IMR-90 (cell line): ENCODE measurements around the gene BPI. TPM values are rescaled to one million over a fixed set of nuclear protein-coding genes. Genes with fewer than 3 reads are reported as not detected.

Source experiments
- ATAC-seq: fragments of 200-7000 bp; cut with Tn5 transposase; 2 replicates; pipeline ENCODE4 v1.9.1; 2020; ENCODE audit warnings: low read depth, mild to moderate bottlenecking, moderate library complexity
- BruUV-seq: library from RNA; stranded (reverse); fragments of 400-500 nt; replicated peaks from 2 replicates; lab custom pipeline; 2021; lab: Mats Ljungman, UMichigan
- CTCF ChIA-PET: fragments of 300-600 bp; formaldehyde crosslinking; extraction: SDS; loops from one replicate; lab custom pipeline; 2021; ENCODE audit warnings: antibody characterized with exemption; lab: Yijun Ruan, JAX
- POLR2A ChIA-PET: fragments of 300-600 bp; sonication (Branson Sonifier 250); formaldehyde crosslinking; loops from one replicate; lab custom pipeline; 2022; ENCODE audit warnings: antibody characterized with exemption; ENCODE audit not compliant: unreplicated experiment; lab: Charles Lee
- DNase-seq: peaks from one replicate; pipeline ENCODE4 v3.0.0; 2013
- H2AFZ ChIP-seq: replicated peaks from 2 replicates; pipeline ENCODE3; 2013; ENCODE audit warnings: low read length, mild to moderate bottlenecking; ENCODE audit not compliant: poor library complexity
- H2AK5ac ChIP-seq: 2 replicates; pipeline ENCODE4 v1.6.1; 2013; ENCODE audit warnings: low read depth, low read length, inconsistent platforms
- H2AK9ac ChIP-seq: replicated peaks from 2 replicates; pipeline ENCODE3; 2013; ENCODE audit warnings: mild to moderate bottlenecking, low read depth, low read length, moderate library complexity; ENCODE audit not compliant: poor library complexity
- H2BK120ac ChIP-seq: 2 replicates; pipeline ENCODE4 v1.6.1; 2013; ENCODE audit warnings: low read depth, low read length, inconsistent platforms
- H2BK15ac ChIP-seq: 3 replicates; pipeline ENCODE4 v1.6.1; 2013; ENCODE audit warnings: low read depth, low read length, inconsistent platforms
- H2BK20ac ChIP-seq: 2 replicates; pipeline ENCODE4 v1.6.1; 2013; ENCODE audit warnings: low read depth, mild to moderate bottlenecking, inconsistent platforms, low read length, moderate library complexity
- H2BK5ac ChIP-seq: 2 replicates; pipeline ENCODE4 v1.6.1; 2013; ENCODE audit warnings: mild to moderate bottlenecking, low read depth, low read length, inconsistent platforms; ENCODE audit not compliant: poor library complexity, severe bottlenecking
- H3K14ac ChIP-seq: replicated peaks from 2 replicates; pipeline ENCODE4 v1.6.1; 2013; ENCODE audit warnings: low read depth, low read length, inconsistent platforms
- H3K18ac ChIP-seq: 2 replicates; pipeline ENCODE4 v1.6.1; 2013; ENCODE audit warnings: low read depth, low read length, control low read depth
- H3K23ac ChIP-seq: 2 replicates; pipeline ENCODE4 v1.6.1; 2013; ENCODE audit warnings: low read depth, low read length, inconsistent platforms
- H3K27ac ChIP-seq: 2 replicates; pipeline ENCODE4 v1.5.1; 2013; ENCODE audit warnings: mild to moderate bottlenecking, control low read depth, low read length; ENCODE audit not compliant: insufficient read depth
- H3K27me3 ChIP-seq: 2 replicates; pipeline ENCODE4 v1.6.1; 2013; ENCODE audit warnings: low read length; ENCODE audit not compliant: control insufficient read depth, insufficient read depth
- H3K36me3 ChIP-seq: 2 replicates; pipeline ENCODE4 v1.6.1; 2013; ENCODE audit warnings: low read length, mixed read lengths; ENCODE audit not compliant: control insufficient read depth, insufficient read depth
- H3K4ac ChIP-seq: 2 replicates; pipeline ENCODE4 v1.6.1; 2013; ENCODE audit warnings: low read depth, low read length, inconsistent platforms
- H3K4me1 ChIP-seq: 2 replicates; pipeline ENCODE4 v1.6.1; 2013; ENCODE audit warnings: low read length, mixed read lengths; ENCODE audit not compliant: control insufficient read depth, insufficient read depth
- H3K4me2 ChIP-seq: 2 replicates; pipeline ENCODE4 v1.6.1; 2013; ENCODE audit warnings: low read depth, mild to moderate bottlenecking, control low read depth, low read length, moderate library complexity
- H3K4me3 ChIP-seq: 2 replicates; pipeline ENCODE4 v1.5.1; 2013; ENCODE audit warnings: low read depth, mild to moderate bottlenecking, control low read depth, low read length, moderate library complexity; ENCODE audit not compliant: insufficient read depth
- H3K56ac ChIP-seq: 2 replicates; pipeline ENCODE4 v1.6.1; 2013; ENCODE audit warnings: low read length, inconsistent platforms; ENCODE audit not compliant: insufficient read depth; ENCODE audit errors: extremely low read depth
- H3K79me1 ChIP-seq, 2 experiments: 2 replicates each; pipeline ENCODE4 v1.6.1; 2013; ENCODE audit warnings: low read length in 2 of 2, inconsistent platforms in 1 of 2, low read depth in 1 of 2
- H3K9ac ChIP-seq: 2 replicates; pipeline ENCODE4 v1.6.1; 2013; ENCODE audit warnings: low read depth, low read length, control low read depth
- H3K9me1 ChIP-seq: 2 replicates; pipeline ENCODE4 v1.6.1; 2013; ENCODE audit warnings: low read length, inconsistent platforms; ENCODE audit not compliant: insufficient read depth
- H3K9me3 ChIP-seq: 2 replicates; pipeline ENCODE4 v1.6.1; 2013; ENCODE audit warnings: low read length; ENCODE audit not compliant: control insufficient read depth, insufficient read depth
- H4K20me1 ChIP-seq: 2 replicates; pipeline ENCODE4 v1.6.1; 2013; ENCODE audit warnings: low read length, inconsistent platforms; ENCODE audit not compliant: insufficient read depth
- H4K5ac ChIP-seq: 2 replicates; pipeline ENCODE4 v1.6.1; 2013; ENCODE audit warnings: mild to moderate bottlenecking, low read depth, low read length, control low read depth
- H4K8ac ChIP-seq, 2 experiments: 2 replicates each; pipeline ENCODE4 v1.6.1; 2013; ENCODE audit warnings: low read depth in 2 of 2, low read length in 2 of 2, control low read depth in 1 of 2, inconsistent platforms in 1 of 2
- H4K91ac ChIP-seq: 2 replicates; pipeline ENCODE4 v1.6.1; 2013; ENCODE audit warnings: low read depth, low read length, inconsistent platforms; ENCODE audit not compliant: insufficient read depth
- CEBPB ChIP-seq: IDR thresholded peaks from 2 replicates; pipeline ENCODE4 v1.6.1; 2012; ENCODE audit warnings: low read depth, low read length, improper control_type of control experiment
- MAFK ChIP-seq: IDR thresholded peaks from 2 replicates; pipeline ENCODE4 v1.6.1; 2012; ENCODE audit warnings: low read depth, low read length, improper control_type of control experiment
- POLR2A ChIP-seq: IDR thresholded peaks from 2 replicates; pipeline ENCODE4 v1.6.1; 2012; ENCODE audit warnings: mild to moderate bottlenecking, low read depth, low read length
- RAD21 ChIP-seq: IDR thresholded peaks from 2 replicates; pipeline ENCODE4 v1.6.1; 2012; ENCODE audit warnings: low read length, improper control_type of control experiment
- WGBS, 2 experiments: methylation state at CpG; one replicate each; pipeline versions ENCODE4 v1.1.5 to v1.1.7; 2013; ENCODE audit warnings: missing lambda C conversion rate in 2 of 2; ENCODE audit not compliant: insufficient read length in 1 of 2; ENCODE audit errors: extremely low coverage in 2 of 2; 5-methylcytosine and 5-hydroxymethylcytosine counted together
- dilution Hi-C: fragments of 300-500 bp; cut with HindIII; formaldehyde crosslinking; loops from one replicate; pipeline ENCODE4 v1.14.3; 2018; ENCODE audit warnings: low sequenced_read_pairs; ENCODE audit not compliant: unreplicated experiment
- in situ Hi-C: fragments of 300-500 bp; cut with MboI; formaldehyde crosslinking; loops from 3 replicates; pipeline ENCODE4 v1.14.3; 2019; ENCODE audit warnings: low sequenced_read_pairs, inconsistent platforms, mixed read lengths
- intact Hi-C: fragments of 100-400 bp; cut with micrococcal nuclease; formaldehyde crosslinking; loops from 2 replicates; pipeline ENCODE4 v1.10.0; 2022
- polyA plus RNA-seq, 3 experiments: library from polyadenylated mRNA; depleted of rRNA; stranded (reverse); fragments of >200 nt; gene quantifications; 2 replicates each; pipeline ENCODE4 v1.2.3, GENCODE V29; 2012; ENCODE audit warnings: low replicate concordance in 1 of 3
- total RNA-seq: library from RNA; depleted of rRNA; stranded (reverse); fragments of >200 nt; gene quantifications from 2 replicates; pipeline ENCODE4 v1.2.3, GENCODE V29; 2012
- TF ChIP-seq, protein P1 (sequence below): conservative IDR thresholded peaks from 2 replicates; pipeline ENCODE4 v1.5.1; 2012; ENCODE audit warnings: mild to moderate bottlenecking, low read depth, low read length, improper control_type of control experiment

The BPI gene
- total and polyA plus RNA-seq, 2 of the 4 experiments (the other 2 are of a cell fraction) = 0.05 TPM; not detected in 1

DNA sequence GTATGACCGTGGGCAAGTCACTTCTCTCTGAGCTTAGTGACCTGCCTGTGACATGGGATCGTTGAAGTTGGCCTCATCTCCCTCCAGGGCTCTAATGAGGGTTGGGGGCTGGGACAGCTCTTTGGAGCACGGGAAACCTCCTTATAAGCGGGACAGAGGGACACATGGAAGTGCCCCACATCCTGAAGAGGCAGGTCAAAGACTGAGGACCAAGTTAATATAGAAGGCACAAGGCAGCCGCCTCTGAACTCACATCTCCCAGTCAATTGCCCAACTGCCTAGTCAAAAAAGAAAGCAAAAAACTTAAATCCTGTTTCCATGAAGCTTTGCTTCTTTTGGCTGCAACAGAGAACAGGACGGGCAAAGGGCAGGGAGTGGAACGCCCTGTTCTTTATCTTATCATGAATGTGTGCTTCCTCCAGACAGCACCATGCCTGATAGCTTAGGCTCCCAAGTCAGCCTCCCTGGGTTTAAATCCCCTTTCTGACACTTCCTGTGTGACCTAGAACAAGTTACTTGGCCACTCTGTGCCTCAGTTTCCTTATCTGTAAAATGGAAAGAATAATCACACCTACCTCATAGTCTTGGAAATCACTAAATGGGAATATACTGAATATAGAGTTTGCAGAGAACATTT lies 69.4 kb downstream of the BPI start:
- Histone ChIP-seq H4K20me1 (no peaks in the 10 kb centered on the region), H3K18ac (no peak overlapping the region), H2BK120ac (no peak overlapping the region), H4K91ac (no peak overlapping the region), H3K23ac (no peak overlapping the region), H3K27me3 (peaks cover 48% of the 10 kb centered on the region), H2AK5ac (no peak overlapping the region), H3K14ac (no peak overlapping the region), H3K79me1 (no peaks in the 10 kb centered on the region), H3K27ac (no peak overlapping the region), H3K9me1 (no peaks in the 10 kb centered on the region), H3K36me3 (no peaks in the 10 kb centered on the region), H3K56ac (no peak overlapping the region), H2AK9ac (no peak overlapping the region), H2BK20ac (no peak overlapping the region), H3K4me2 (no peak overlapping the region), H3K4me1 (no peaks in the 10 kb centered on the region), H2BK15ac (no peak overlapping the region), H3K4ac (no peak overlapping the region), H3K9ac (no peak overlapping the region), H4K8ac (no peak overlapping the region), H2AFZ (no peak overlapping the region), H2BK5ac (no peak overlapping the region), H4K5ac (no peak overlapping the region), H3K4me3 (no peak overlapping the region), H3K9me3 (no peaks in the 10 kb centered on the region)
- no peak for DNase-seq
- ChIA-PET POLR2A (no interaction called here), CTCF (interaction anchor here (0.5 to 0.9 kb wide), 2 partner anchors 10 to 619 kb away, joined by 3 to 5 read pairs; no protein-coding TSS in a partner anchor)
- 0% methylated on average over 1 of the region's 7 CpGs; no CpG with 5 or more reads in 1 of the 2 experiments for WGBS, 2 experiments
- TF ChIP-seq POLR2A (no peak), CEBPB (no peak), RAD21 (no peak), MAFK (no peak)
- TF ChIP-seq, protein P1, sequence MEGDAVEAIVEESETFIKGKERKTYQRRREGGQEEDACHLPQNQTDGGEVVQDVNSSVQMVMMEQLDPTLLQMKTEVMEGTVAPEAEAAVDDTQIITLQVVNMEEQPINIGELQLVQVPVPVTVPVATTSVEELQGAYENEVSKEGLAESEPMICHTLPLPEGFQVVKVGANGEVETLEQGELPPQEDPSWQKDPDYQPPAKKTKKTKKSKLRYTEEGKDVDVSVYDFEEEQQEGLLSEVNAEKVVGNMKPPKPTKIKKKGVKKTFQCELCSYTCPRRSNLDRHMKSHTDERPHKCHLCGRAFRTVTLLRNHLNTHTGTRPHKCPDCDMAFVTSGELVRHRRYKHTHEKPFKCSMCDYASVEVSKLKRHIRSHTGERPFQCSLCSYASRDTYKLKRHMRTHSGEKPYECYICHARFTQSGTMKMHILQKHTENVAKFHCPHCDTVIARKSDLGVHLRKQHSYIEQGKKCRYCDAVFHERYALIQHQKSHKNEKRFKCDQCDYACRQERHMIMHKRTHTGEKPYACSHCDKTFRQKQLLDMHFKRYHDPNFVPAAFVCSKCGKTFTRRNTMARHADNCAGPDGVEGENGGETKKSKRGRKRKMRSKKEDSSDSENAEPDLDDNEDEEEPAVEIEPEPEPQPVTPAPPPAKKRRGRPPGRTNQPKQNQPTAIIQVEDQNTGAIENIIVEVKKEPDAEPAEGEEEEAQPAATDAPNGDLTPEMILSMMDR = no peak
- BruUV-seq = no TSS peak
- dilution Hi-C loops = no loop called here
- in situ Hi-C loops = no loop called here
- intact Hi-C loops = no loop called here
- no peak for ATAC-seq
